Left ventricle myocardium inferior (tissue), 1 donor: ENCODE measurements around the gene ERBB2. TPM values are rescaled to one million over a fixed set of nuclear protein-coding genes. Genes with fewer than 3 reads are reported as not detected.

Experiments used
- DNase-seq: peaks from one replicate; pipeline ENCODE4 v3.0.0-alpha.2; 2020
- H3K27ac ChIP-seq: fragments of 200-600 bp; replicated peaks from 2 replicates; pipeline ENCODE4 v1.8.0; 2021
- H3K27me3 ChIP-seq: fragments of 200-600 bp; 2 replicates; pipeline ENCODE4 v1.8.0; 2021; ENCODE audit warnings: low read depth
- H3K36me3 ChIP-seq: fragments of 200-600 bp; 2 replicates; pipeline ENCODE4 v1.8.0; 2021
- H3K4me1 ChIP-seq: fragments of 200-600 bp; 2 replicates; pipeline ENCODE4 v1.8.0; 2021
- H3K4me3 ChIP-seq: fragments of 200-600 bp; 2 replicates; pipeline ENCODE4 v1.8.0; 2021; ENCODE audit warnings: mild to moderate bottlenecking, moderate library complexity
- H3K9me3 ChIP-seq: fragments of 200-600 bp; replicated peaks from 2 replicates; pipeline ENCODE4 v1.8.0; 2021
- CTCF ChIP-seq: fragments of 200-600 bp; IDR thresholded peaks from 2 replicates; pipeline ENCODE4 v1.8.0; 2021; ENCODE audit warnings: antibody characterized with exemption, mild to moderate bottlenecking, borderline replicate concordance
- intact Hi-C: fragments of 100-400 bp; cut with micrococcal nuclease; formaldehyde crosslinking; loops from one replicate; pipeline ENCODE4 v1.11.0; 2022
- total RNA-seq: library from RNA; stranded (reverse); fragmentation: NEBNext Ultra II Directional; extraction: Animal tissue kit (Norgen Biotek cat#: 25700); gene quantifications from one replicate; pipeline ENCODE4 v1.2.1, GENCODE V29; 2021
- donor health status: DM: no; HTN: yes; CAD: no; lungs with severe emphysema.

Gene ERBB2
- total RNA-seq, 1 donor from 2014 or later: 61.0 TPM

- H3K27me3 ChIP-seq: no peaks in the 10 kb centered on the region
- H3K9me3 ChIP-seq: no peaks in the 10 kb centered on the region
- peaks cover 15% of the 10 kb centered on the region for H3K36me3 ChIP-seq
- H3K4me3 ChIP-seq: no peak overlapping the region
- intact Hi-C loops: no loop called here
- no peak for DNase-seq
- peak overlapping the region; percentile 92 for H3K27ac ChIP-seq
- TF ChIP-seq CTCF: no peak
- H3K4me1 ChIP-seq: peaks cover 65% of the 10 kb centered on the region
These were observed 21.3 kb upstream of the ERBB2 start for GRCh38 chr17:39678340-39679116.

DNA sequence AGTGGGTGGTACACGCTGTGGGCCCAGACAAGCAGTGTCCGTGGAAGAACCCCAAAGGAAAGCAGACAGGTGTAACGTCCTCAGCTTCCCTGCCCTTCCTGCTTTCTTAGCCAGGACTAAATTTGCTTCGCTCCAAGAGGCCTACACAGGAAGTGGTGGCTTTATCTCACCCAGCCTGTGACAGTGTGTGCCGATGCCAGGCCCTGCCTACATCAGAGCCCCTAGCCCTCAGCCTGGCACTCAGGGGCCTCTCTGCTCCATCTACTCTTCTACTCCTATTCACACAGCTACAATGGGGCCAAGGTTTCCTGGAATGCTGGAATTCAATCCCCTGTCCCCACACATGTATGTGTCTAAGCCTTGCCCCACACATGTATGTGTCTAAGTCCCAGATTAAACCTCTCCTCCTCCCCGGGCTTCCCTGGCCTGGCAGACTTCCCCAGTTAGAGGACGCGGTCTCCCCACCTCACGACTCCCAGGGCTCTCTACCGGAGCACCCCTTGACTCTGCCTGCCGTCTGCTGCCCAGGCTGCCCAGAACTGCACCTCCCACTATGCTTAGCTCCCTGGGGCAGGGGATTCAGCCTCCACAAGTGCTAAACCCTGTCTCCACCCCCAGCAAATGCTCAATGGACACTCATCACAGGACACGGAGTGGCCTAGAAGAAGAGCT lies 20.2 kb upstream of the ERBB2 start:
- peak; percentile 48 for DNase-seq
- Histone ChIP-seq H3K4me3 (no peak overlapping the region), H3K4me1 (peaks cover 60% of the 10 kb centered on the region), H3K27ac (peak overlapping the region; percentile 92), H3K9me3 (no peaks in the 10 kb centered on the region), H3K27me3 (no peaks in the 10 kb centered on the region), H3K36me3 (peaks cover 24% of the 10 kb centered on the region)
- intact Hi-C loops: no loop called here
- no peak for TF ChIP-seq CTCF

DNA sequence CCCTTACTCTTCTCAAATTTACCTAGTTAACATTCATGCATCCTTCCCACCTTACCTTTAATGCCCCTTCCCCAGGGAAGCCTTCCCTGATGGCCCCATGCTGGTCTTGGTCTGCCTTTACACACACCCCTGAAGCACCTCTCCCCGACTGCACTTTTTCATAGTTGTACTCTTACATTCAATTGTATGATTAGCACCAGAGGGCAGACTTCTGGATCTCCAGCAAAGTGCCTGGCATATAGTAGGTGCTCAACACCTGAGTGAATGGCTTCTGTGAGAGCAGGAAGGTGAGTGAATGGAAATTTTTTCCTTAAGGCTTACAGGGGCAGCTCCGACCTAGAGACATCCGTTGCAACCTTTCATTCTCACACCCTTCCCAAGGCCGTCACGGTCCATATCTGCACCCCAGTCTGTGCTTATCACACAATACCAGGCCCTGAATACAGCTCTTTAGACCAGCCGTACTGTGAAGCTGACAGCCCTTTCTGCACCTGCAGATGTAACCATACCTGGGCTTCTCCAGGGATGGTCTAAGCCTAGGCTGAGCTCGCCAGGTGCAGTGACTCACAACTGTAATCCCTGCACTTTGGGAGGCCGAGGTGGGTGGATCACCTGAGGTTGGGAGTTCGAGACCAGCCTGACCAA lies 16.4 kb upstream of the ERBB2 start:
- no peak overlapping the region for H3K4me3 ChIP-seq
- intact Hi-C loops: no loop called here
- peaks cover 42% of the 10 kb centered on the region for H3K4me1 ChIP-seq
- DNase-seq: no peak
- H3K9me3 ChIP-seq: no peaks in the 10 kb centered on the region
- H3K27ac ChIP-seq: no peak overlapping the region
- no peaks in the 10 kb centered on the region for H3K27me3 ChIP-seq
- H3K36me3 ChIP-seq: peaks cover 38% of the 10 kb centered on the region
- no peak for TF ChIP-seq CTCF

- no peak overlapping the region for H3K27ac ChIP-seq
- H3K27me3 ChIP-seq: no peaks in the 10 kb centered on the region
- no peak overlapping the region for H3K4me3 ChIP-seq
- intact Hi-C loops: no loop called here
- DNase-seq: no peak
- peaks cover 38% of the 10 kb centered on the region for H3K36me3 ChIP-seq
- H3K9me3 ChIP-seq: no peaks in the 10 kb centered on the region
- peaks cover 37% of the 10 kb centered on the region for H3K4me1 ChIP-seq
- no peak for TF ChIP-seq CTCF
These were observed 15.3 kb upstream of the ERBB2 start for GRCh38 chr17:39684369-39685192.

GRCh38 chr17:39687101-39687545 lies 12.7 kb upstream of the ERBB2 start:
- peak overlapping the region; percentile 74 for H3K4me3 ChIP-seq
- intact Hi-C loops: no loop called here
- peaks cover 24% of the 10 kb centered on the region for H3K4me1 ChIP-seq
- no peaks in the 10 kb centered on the region for H3K27me3 ChIP-seq
- no peak for TF ChIP-seq CTCF
- H3K36me3 ChIP-seq: peaks cover 27% of the 10 kb centered on the region
- H3K27ac ChIP-seq: peak overlapping the region; percentile 95
- H3K9me3 ChIP-seq: no peaks in the 10 kb centered on the region
- DNase-seq: no peak
